H1 (cell line): ENCODE results near the gene TAS2R16. TPM values are rescaled to one million over a fixed set of nuclear protein-coding genes. Genes with fewer than 3 reads are reported as not detected.

Experiments used
- CTCF ChIA-PET: fragments of 300-600 bp; sonication (Branson Sonifier 250); formaldehyde crosslinking; loops from one replicate; lab custom pipeline; 2021; ENCODE audit not compliant: partially characterized antibody; lab: Charles Lee
- POLR2A ChIA-PET: fragments of 300-600 bp; sonication (Branson Sonifier 250); formaldehyde crosslinking; loops from one replicate; lab custom pipeline; 2021; ENCODE audit warnings: inconsistent platforms; ENCODE audit not compliant: partially characterized antibody; lab: Charles Lee
- DNase-seq, 2 experiments: peaks; one replicate each; pipeline versions ENCODE4 v3.0.0 to v3.0.0-alpha.2; 2010 to 2022; ENCODE audit warnings: low spot score in 2 of 2, low read depth in 1 of 2, mixed read lengths in 1 of 2
- FAIRE-seq: peaks from 2 replicates; lab custom pipeline; 2011; peaks lifted over from hg19 to GRCh38; lab: Jason Lieb, UNC
- H2AFZ ChIP-seq: 2 replicates; pipeline ENCODE4 v1.8.1; 2012; ENCODE audit warnings: low read length, inconsistent platforms
- H2AK5ac ChIP-seq: 2 replicates; pipeline ENCODE4 v1.6.1; 2013; ENCODE audit warnings: low read depth, low read length
- H2BK120ac ChIP-seq: replicated peaks from 2 replicates; pipeline ENCODE3; 2013; ENCODE audit warnings: low read depth, low read length, inconsistent platforms
- H2BK12ac ChIP-seq: 2 replicates; pipeline ENCODE4 v1.6.1; 2013; ENCODE audit warnings: low read depth, low read length
- H2BK15ac ChIP-seq: 2 replicates; pipeline ENCODE4 v1.6.1; 2013; ENCODE audit warnings: low read length
- H2BK20ac ChIP-seq: 2 replicates; pipeline ENCODE4 v1.6.1; 2013; ENCODE audit warnings: low read length
- H2BK5ac ChIP-seq: 2 replicates; pipeline ENCODE4 v1.6.1; 2013; ENCODE audit warnings: low read depth, low read length
- H3K14ac ChIP-seq: 2 replicates; pipeline ENCODE4 v1.6.1; 2013; ENCODE audit warnings: inconsistent platforms; ENCODE audit not compliant: insufficient read length
- H3K18ac ChIP-seq: 2 replicates; pipeline ENCODE4 v1.6.1; 2013; ENCODE audit warnings: low read length; ENCODE audit errors: extremely low read depth
- H3K23ac ChIP-seq: 2 replicates; pipeline ENCODE4 v1.6.1; 2013; ENCODE audit warnings: inconsistent platforms; ENCODE audit not compliant: insufficient read length
- H3K23me2 ChIP-seq: 2 replicates; pipeline ENCODE4 v1.6.1; 2013; ENCODE audit warnings: low read depth, low read length
- H3K27ac ChIP-seq: 2 replicates; pipeline ENCODE4 v1.6.1; 2011; ENCODE audit warnings: low read depth, low read length, inconsistent platforms
- H3K27me3 ChIP-seq, 4 experiments: replicated peaks in 1 of 4; 1 replicate in 1 of 4; 2 replicates in 3 of 4; pipeline versions ENCODE4 v1.6.1 to v1.8.1; 2011 to 2013; ENCODE audit warnings: low read length in 3 of 4, mild to moderate bottlenecking in 3 of 4, inconsistent platforms in 2 of 4, mixed read lengths in 2 of 4, moderate library complexity in 1 of 4; ENCODE audit not compliant: control insufficient read depth in 3 of 4, insufficient read depth in 3 of 4; ENCODE audit errors: extremely low read depth in 1 of 4
- H3K36me3 ChIP-seq, 4 experiments: 2 replicates each; pipeline versions ENCODE4 v1.6.1 to v1.8.1; 2011 to 2013; ENCODE audit warnings: mild to moderate bottlenecking in 4 of 4, low read length in 3 of 4, moderate library complexity in 2 of 4, control low read depth in 1 of 4, inconsistent platforms in 1 of 4; ENCODE audit not compliant: insufficient read depth in 4 of 4, control insufficient read depth in 2 of 4
- H3K4ac ChIP-seq: replicated peaks from 2 replicates; pipeline ENCODE3; 2013; ENCODE audit warnings: low read length, low read depth, mixed read lengths, inconsistent platforms; ENCODE audit not compliant: insufficient read length
- H3K4me1 ChIP-seq, 4 experiments: replicated peaks in 1 of 4; 1 replicate in 1 of 4; 2 replicates in 3 of 4; pipeline versions ENCODE4 v1.6.1 to v1.8.1; 2011 to 2013; ENCODE audit warnings: low read length in 3 of 4, inconsistent platforms in 2 of 4, mixed read lengths in 1 of 4; ENCODE audit not compliant: insufficient read depth in 4 of 4, control insufficient read depth in 3 of 4
- H3K4me2 ChIP-seq, 2 experiments: 2 replicates each; pipeline versions ENCODE4 v1.6.1 to v1.8.1; 2011 to 2013; ENCODE audit warnings: low read depth in 2 of 2, low read length in 2 of 2, control low read depth in 1 of 2, inconsistent platforms in 1 of 2, mild to moderate bottlenecking in 1 of 2; ENCODE audit not compliant: insufficient read depth in 1 of 2
- H3K4me3 ChIP-seq, 4 experiments: fragments of 200-600, 300-600 bp in 1 of 4; sonication (generic), shearing (Covaris generic), sonication (Bioruptor Twin) in 1 of 4; 2 replicates each; pipeline versions ENCODE4 v1.5.1 to v1.8.1; 2011 to 2016; ENCODE audit warnings: low read length in 4 of 4, low read depth in 3 of 4, control low read depth in 2 of 4, inconsistent platforms in 2 of 4, mild to moderate bottlenecking in 2 of 4, mixed read lengths in 1 of 4, moderate library complexity in 1 of 4; ENCODE audit not compliant: insufficient read depth in 2 of 4; ENCODE audit errors: extremely low read depth in 1 of 4
- H3K56ac ChIP-seq: replicated peaks from 2 replicates; pipeline ENCODE3; 2013; ENCODE audit warnings: low read depth, mild to moderate bottlenecking, mixed read lengths, low read length, inconsistent platforms; ENCODE audit not compliant: insufficient read length
- H3K79me1 ChIP-seq: 2 replicates; pipeline ENCODE4 v1.6.1; 2013; ENCODE audit warnings: low read depth, low read length, control low read depth
- H3K79me2 ChIP-seq, 2 experiments: 2 replicates each; pipeline versions ENCODE4 v1.6.1 to v1.8.1; 2012 to 2013; ENCODE audit warnings: low read length in 2 of 2, mild to moderate bottlenecking in 2 of 2, inconsistent platforms in 1 of 2; ENCODE audit not compliant: insufficient read depth in 2 of 2, control insufficient read depth in 1 of 2
- H3K9ac ChIP-seq, 4 experiments: replicated peaks in 1 of 4; 1 replicate in 1 of 4; 2 replicates in 3 of 4; pipeline versions ENCODE4 v1.6.1 to v1.8.1; 2011 to 2013; ENCODE audit warnings: low read depth in 3 of 4, low read length in 3 of 4, control low read depth in 2 of 4, mild to moderate bottlenecking in 2 of 4, moderate library complexity in 2 of 4, inconsistent platforms in 1 of 4; ENCODE audit errors: extremely low read depth in 1 of 4
- H3K9me3 ChIP-seq, 2 experiments: 2 replicates each; pipeline versions ENCODE4 v1.6.1 to v1.8.1; 2012 to 2013; ENCODE audit warnings: mild to moderate bottlenecking in 2 of 2, moderate library complexity in 2 of 2, control low read depth in 1 of 2, inconsistent platforms in 1 of 2, low read depth in 1 of 2, low read length in 1 of 2, mixed read lengths in 1 of 2; ENCODE audit not compliant: insufficient read depth in 2 of 2
- H4K20me1 ChIP-seq, 2 experiments: replicated peaks in 1 of 2; 2 replicates each; pipeline versions ENCODE3 to v1.8.1; 2011 to 2013; ENCODE audit warnings: inconsistent platforms in 2 of 2, low read length in 2 of 2, mild to moderate bottlenecking in 1 of 2; ENCODE audit not compliant: insufficient read depth in 2 of 2, control insufficient read depth in 1 of 2
- H4K5ac ChIP-seq: 2 replicates; pipeline ENCODE4 v1.6.1; 2013; ENCODE audit warnings: low read length, low read depth, mixed read lengths, inconsistent platforms; ENCODE audit not compliant: insufficient read length
- H4K8ac ChIP-seq: 2 replicates; pipeline ENCODE4 v1.8.0; 2013; ENCODE audit warnings: mild to moderate bottlenecking, moderate library complexity, low read length, inconsistent platforms; ENCODE audit not compliant: insufficient read depth; ENCODE audit errors: extremely low read depth
- H4K91ac ChIP-seq: replicated peaks from 2 replicates; pipeline ENCODE3; 2013; ENCODE audit warnings: low read length, mixed read lengths, inconsistent platforms; ENCODE audit not compliant: insufficient read length
- BACH1 ChIP-seq: IDR thresholded peaks from 2 replicates; pipeline ENCODE4 v1.6.1; 2012; ENCODE audit warnings: low read length, improper control_type of control experiment
- CEBPB ChIP-seq: IDR thresholded peaks from 2 replicates; pipeline ENCODE4 v1.6.1; 2012; ENCODE audit warnings: low read depth, low read length
- E2F6 ChIP-seq: IDR thresholded peaks from 2 replicates; pipeline ENCODE4 v1.6.1; 2012; ENCODE audit warnings: inconsistent platforms
- EZH2 ChIP-seq: fragments of 200-600 bp; sonication (generic); IDR thresholded peaks from 2 replicates; pipeline ENCODE4 v1.7.1; 2012; ENCODE audit warnings: low read depth, mild to moderate bottlenecking, moderate library complexity, low read length, inconsistent platforms; ENCODE audit not compliant: severe bottlenecking
- HDAC2 ChIP-seq, 2 experiments: fragments of 300-600 bp in 1 of 2; sonication (generic) in 1 of 2; IDR thresholded peaks; 2 replicates each; pipeline ENCODE4 v1.6.1; 2011 to 2012; ENCODE audit warnings: low read depth in 2 of 2, low read length in 2 of 2, mild to moderate bottlenecking in 2 of 2, moderate library complexity in 2 of 2, borderline replicate concordance in 1 of 2, inconsistent platforms in 1 of 2
- HDAC6 ChIP-seq: IDR thresholded peaks from one replicate; pipeline ENCODE4 v1.7.1; 2012; ENCODE audit warnings: low read depth, mild to moderate bottlenecking, inconsistent platforms, low read length, moderate library complexity
- JUND ChIP-seq: IDR thresholded peaks from 2 replicates; pipeline ENCODE4 v1.6.1; 2011; ENCODE audit warnings: mild to moderate bottlenecking, improper control_type of control experiment, low read length
- POLR2A ChIP-seq, 2 experiments: IDR thresholded peaks; 1 replicate in 1 of 2; 2 replicates in 1 of 2; pipeline ENCODE4 v1.6.1; 2011; ENCODE audit warnings: low read depth in 2 of 2, low read length in 2 of 2, mild to moderate bottlenecking in 2 of 2; ENCODE audit errors: control extremely low read depth in 1 of 2
- RBBP5 ChIP-seq: IDR thresholded peaks from 2 replicates; pipeline ENCODE4 v1.7.1; 2012; ENCODE audit warnings: low read depth, mild to moderate bottlenecking, inconsistent platforms, low read length, moderate library complexity, borderline replicate concordance
- RFX5 ChIP-seq: IDR thresholded peaks from 2 replicates; pipeline ENCODE4 v1.6.1; 2011; ENCODE audit warnings: low read depth, low read length, improper control_type of control experiment, borderline replicate concordance
- SP4 ChIP-seq: IDR thresholded peaks from 2 replicates; pipeline ENCODE4 v1.6.1; 2012; ENCODE audit warnings: low read length, inconsistent platforms
- USF2 ChIP-seq: IDR thresholded peaks from 2 replicates; pipeline ENCODE4 v1.6.1; 2011; ENCODE audit warnings: low read length, improper control_type of control experiment
- WGBS, 2 experiments: shearing (Covaris generic) in 1 of 2; methylation state at CpG; one replicate each; pipeline versions ENCODE4 v1.1.6 to v1.1.7; 2013 to 2015; ENCODE audit warnings: low lambda C conversion rate in 2 of 2, mixed read lengths in 2 of 2, inconsistent platforms in 1 of 2, low coverage in 1 of 2, missing lambda C conversion rate in 1 of 2; ENCODE audit not compliant: insufficient replicate concordance in 2 of 2, insufficient coverage in 1 of 2, insufficient read length in 1 of 2; ENCODE audit errors: extremely low coverage in 1 of 2, missing lambda C conversion rate in 1 of 2; 5-methylcytosine and 5-hydroxymethylcytosine counted together
- polyA plus RNA-seq, 7 experiments: library from polyadenylated mRNA; depleted of rRNA in 3 of 7; stranded (reverse) in 5 of 7; unstranded in 2 of 7; fragments of >200 nt in 5 of 7; fragments of 200-250 nt in 2 of 7; gene quantifications; 1 replicate in 5 of 7; 2 replicates in 1 of 7; 4 replicates in 1 of 7; pipeline versions ENCODE4 v1.2.1 to v1.2.3, GENCODE V29; 2011 to 2013; ENCODE audit warnings: missing spikeins in 2 of 7, mixed read lengths in 2 of 7
- total RNA-seq: library from RNA; stranded (reverse); fragmentation: NEBNext Ultra II Directional; extraction: Animal tissue kit (Norgen Biotek cat#: 25700); gene quantifications from 2 replicates; pipeline ENCODE4 v1.2.1, GENCODE V29; 2021
- TF ChIP-seq, protein P1 (sequence below): IDR thresholded peaks from 2 replicates; pipeline ENCODE4 v1.6.1; 2011; ENCODE audit warnings: low read depth, mild to moderate bottlenecking, low read length; ENCODE audit not compliant: insufficient read depth

The TAS2R16 gene
- total and polyA plus RNA-seq, 2 of the 8 experiments (the other 6 are each of a cell fraction or from before 2014, with no cell fraction given): not detected

- Histone ChIP-seq H3K4me2 (no peak overlapping the region), H3K4me3 (no peak overlapping the region), H3K23me2 (no peaks in the 10 kb centered on the region), H4K20me1 (no peaks in the 10 kb centered on the region), H3K56ac (no peak overlapping the region), H3K27ac (no peak overlapping the region), H3K18ac (no peak overlapping the region), H2BK20ac (no peak overlapping the region), H2BK15ac (no peak overlapping the region), H3K79me1 (no peaks in the 10 kb centered on the region), H3K4ac (no peak overlapping the region), H3K14ac (no peak overlapping the region), H3K4me1 (no peaks in the 10 kb centered on the region; a peak in 1 of 7 replicates), H3K36me3 (no peaks in the 10 kb centered on the region), H3K23ac (no peak overlapping the region), H4K8ac (no peak overlapping the region), H2BK120ac (no peak overlapping the region), H2AK5ac (no peak overlapping the region), H3K27me3 (no peaks in the 10 kb centered on the region), H2AFZ (no peak overlapping the region), H3K9ac (no peak overlapping the region), H2BK5ac (no peak overlapping the region), H3K79me2 (no peaks in the 10 kb centered on the region), H3K9me3 (no peaks in the 10 kb centered on the region), H4K5ac (no peak overlapping the region), H4K91ac (no peak overlapping the region), H2BK12ac (no peak overlapping the region)
- DNase-seq: no peak
- CTCF ChIA-PET: interaction anchor here (0.6 kb wide), 1 partner anchor 665 kb away, joined by 3 read pairs; no protein-coding TSS in a partner anchor
- 89% methylated on average over 2 of the region's 2 CpGs; no CpG with 5 or more reads in 1 of the 2 experiments for WGBS, 2 experiments
- POLR2A ChIA-PET: no interaction called here
- FAIRE-seq: no peak
- TF ChIP-seq POLR2A (IDR thresholded peaks at IDR 0.05; ENCODE audit: control extremely low read depth in 1 of 2, low read depth in 2 of 2, low read length in 2 of 2): no peak
- TF ChIP-seq E2F6: no peak
- TF ChIP-seq SP4: no peak
- no peak for TF ChIP-seq CEBPB
- TF ChIP-seq USF2: no peak
- no peak for TF ChIP-seq BACH1
- TF ChIP-seq EZH2: no peak
- TF ChIP-seq HDAC6: no peak
- no peak for TF ChIP-seq HDAC2 (IDR thresholded peaks at IDR 0.05; ENCODE audit: borderline replicate concordance in 1 of 2, low read depth in 2 of 2, low read length in 2 of 2)
- TF ChIP-seq RBBP5: no peak
- TF ChIP-seq JUND: no peak
- no peak for TF ChIP-seq RFX5
- TF ChIP-seq, protein P1, sequence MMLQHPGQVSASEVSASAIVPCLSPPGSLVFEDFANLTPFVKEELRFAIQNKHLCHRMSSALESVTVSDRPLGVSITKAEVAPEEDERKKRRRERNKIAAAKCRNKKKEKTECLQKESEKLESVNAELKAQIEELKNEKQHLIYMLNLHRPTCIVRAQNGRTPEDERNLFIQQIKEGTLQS: no peak
Observed at GRCh38 chr7:122951006-122951405, 44.5 kb downstream of the TAS2R16 start.
